ENCODE measurements around the gene ALK. TPM values are rescaled to one million over a fixed set of nuclear protein-coding genes. Genes with fewer than 3 reads are reported as not detected.

The ALK gene
- total RNA-seq, 1 experiment from 2014 or later: not detected

- no peak overlapping the region for H3K4me3 Mint-ChIP-seq
- no peaks in the 10 kb centered on the region for H3K36me3 Mint-ChIP-seq (ENCODE audit: insufficient read depth in 1 of 3, low read depth in 3 of 3)
- Histone ChIP-seq H2BK5ac (ENCODE audit: insufficient read length, low read length) (no peak overlapping the region), H3K79me1 (ENCODE audit: insufficient read depth, low read depth, low read length, poor library complexity, severe bottlenecking) (no peaks in the 10 kb centered on the region), H3K9ac (ENCODE audit: extremely low read depth, insufficient read length, low read length) (no peak overlapping the region), H3T11ph (ENCODE audit: low read length) (no peak overlapping the region), H2BK120ac (ENCODE audit: low read depth, low read length, poor library complexity, severe bottlenecking) (no peak overlapping the region), H3K79me2 (ENCODE audit: insufficient read depth, low read length) (no peaks in the 10 kb centered on the region), H3K4me2 (ENCODE audit: insufficient read depth, insufficient read length, low read length) (no peak overlapping the region), H2AK5ac (ENCODE audit: insufficient read length, low read length) (no peak overlapping the region), H3K27me3 (ENCODE audit: insufficient read depth, low read length) (no peaks in the 10 kb centered on the region), H4K20me1 (ENCODE audit: control insufficient read depth, insufficient read depth, insufficient read length) (no peaks in the 10 kb centered on the region), H3K14ac (ENCODE audit: insufficient read depth, low read length) (no peak overlapping the region), H4K8ac (replicated peaks; ENCODE audit: insufficient read length, low read depth, low read length) (no peak overlapping the region), H3K4me1 (ENCODE audit: insufficient read depth, low read length) (no peaks in the 10 kb centered on the region), H2BK15ac (ENCODE audit: low read depth, low read length) (no peak overlapping the region), H3K23ac (ENCODE audit: insufficient read length, low read depth, low read length) (no peak overlapping the region), H3K18ac (ENCODE audit: insufficient read length, low read depth, low read length) (no peak overlapping the region), H4K91ac (ENCODE audit: insufficient read length, low read depth, low read length) (no peak overlapping the region), H3K27ac (ENCODE audit: insufficient read length, low read depth, low read length) (no peak overlapping the region), H4K5ac (ENCODE audit: insufficient read length, low read depth, low read length) (no peak overlapping the region), H2AFZ (ENCODE audit: low read length) (no peak overlapping the region), H3K4ac (ENCODE audit: low read depth, low read length) (no peak overlapping the region), H2BK20ac (ENCODE audit: low read depth, low read length, poor library complexity, severe bottlenecking) (no peak overlapping the region), H3K56ac (ENCODE audit: insufficient read length, low read depth, low read length) (no peak overlapping the region), H2BK12ac (ENCODE audit: insufficient read length, low read depth, low read length) (no peak overlapping the region), H3K23me2 (ENCODE audit: insufficient read length, low read depth, low read length, poor library complexity, severe bottlenecking) (no peaks in the 10 kb centered on the region), H3K9me3 (ENCODE audit: control insufficient read depth, low read depth, low read length) (no peaks in the 10 kb centered on the region)
- no peak overlapping the region for H3K27ac Mint-ChIP-seq
- no CpG with 5 or more reads among the region's 1 CpG for WGBS (ENCODE audit: extremely low coverage, insufficient read length, low lambda C conversion rate)
- DNase-seq: no peak
- TF ChIP-seq CTCF (conservative IDR thresholded peaks at IDR 0.05): no peak
- peaks cover 16% of the 10 kb centered on the region for H3K27me3 Mint-ChIP-seq (ENCODE audit: low read depth)
- H3K9me3 Mint-ChIP-seq: no peaks in the 10 kb centered on the region
- H3K4me1 Mint-ChIP-seq: no peaks in the 10 kb centered on the region
Measured at GRCh38 chr2:29864988-29865387, 56.4 kb downstream of the ALK start.
